ENCODE measurements around the gene PLEKHO2. TPM values are rescaled to one million over a fixed set of nuclear protein-coding genes. Genes with fewer than 3 reads are reported as not detected.

The PLEKHO2 gene
- total RNA-seq, 2 donors from 2014 or later: 7.0 to 9.9 TPM

GRCh38 chr15:64864068-64864467, 22.4 kb downstream of the PLEKHO2 start:
- Histone ChIP-seq H3K9me3 (no peaks in the 10 kb centered on the region), H3K27ac (no peak overlapping the region), H3K4me3 (no peak overlapping the region), H3K4me1 (no peaks in the 10 kb centered on the region), H3K27me3 (no peaks in the 10 kb centered on the region), H3K36me3 (replicated peaks in 1 of 2; ENCODE audit: insufficient read depth in 1 of 2, low read depth in 2 of 2) (no peaks in the 10 kb centered on the region)
- no peak for DNase-seq
- WGBS, 2 donors: 91 to 92% methylated on average over 1 of the region's 1 CpG
- intact Hi-C loops (cut with DNase I): no loop called here
- TF ChIP-seq CTCF (IDR thresholded peaks at IDR 0.05) (no peak), POLR2A (IDR thresholded peaks at IDR 0.05) (no peak)
- ATAC-seq: no peak

DNA sequence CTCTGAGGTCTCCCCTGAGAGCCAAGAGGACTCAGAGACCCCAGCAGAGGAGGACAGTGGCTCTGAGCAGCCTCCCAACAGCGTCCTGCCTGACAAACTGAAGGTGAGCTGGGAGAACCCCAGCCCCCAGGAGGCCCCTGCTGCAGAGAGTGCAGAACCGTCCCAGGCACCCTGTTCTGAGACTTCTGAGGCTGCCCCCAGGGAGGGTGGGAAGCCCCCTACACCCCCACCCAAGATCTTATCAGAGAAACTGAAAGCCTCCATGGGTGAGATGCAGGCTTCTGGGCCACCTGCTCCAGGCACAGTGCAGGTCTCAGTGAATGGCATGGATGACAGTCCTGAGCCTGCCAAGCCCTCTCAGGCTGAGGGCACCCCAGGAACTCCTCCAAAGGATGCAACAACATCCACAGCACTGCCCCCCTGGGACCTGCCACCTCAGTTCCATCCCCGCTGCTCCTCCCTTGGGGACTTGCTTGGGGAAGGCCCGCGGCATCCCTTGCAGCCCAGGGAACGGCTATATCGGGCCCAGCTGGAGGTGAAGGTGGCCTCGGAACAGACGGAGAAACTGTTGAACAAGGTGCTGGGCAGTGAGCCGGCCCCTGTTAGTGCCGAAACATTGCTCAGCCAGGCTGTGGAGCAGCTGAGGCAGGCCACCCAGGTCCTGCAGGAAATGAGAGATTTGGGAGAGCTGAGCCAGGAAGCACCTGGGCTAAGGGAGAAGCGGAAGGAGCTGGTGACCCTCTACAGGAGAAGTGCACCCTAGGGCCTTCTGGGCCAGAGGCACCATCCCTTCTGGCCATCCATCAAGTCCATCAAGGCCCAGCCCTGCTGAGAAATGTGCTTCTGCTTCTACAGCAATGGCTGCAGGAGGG, 23.6 kb downstream of the PLEKHO2 start:
- no peaks in the 10 kb centered on the region for H3K27me3 ChIP-seq
- TF ChIP-seq POLR2A (IDR thresholded peaks at IDR 0.05) (no peak), CTCF (IDR thresholded peaks at IDR 0.05) (no peak)
- no peak overlapping the region for H3K27ac ChIP-seq
- intact Hi-C loops (cut with DNase I): no loop called here
- DNase-seq (no peak), ATAC-seq (no peak)
- no peaks in the 10 kb centered on the region for H3K4me1 ChIP-seq
- H3K4me3 ChIP-seq: no peak overlapping the region
- 95 to 96% methylated on average over 7 to 12 of the region's 12 CpGs for WGBS, 2 donors
- H3K36me3 ChIP-seq (replicated peaks in 1 of 2; ENCODE audit: insufficient read depth in 1 of 2, low read depth in 2 of 2): no peaks in the 10 kb centered on the region
- no peaks in the 10 kb centered on the region for H3K9me3 ChIP-seq

DNA sequence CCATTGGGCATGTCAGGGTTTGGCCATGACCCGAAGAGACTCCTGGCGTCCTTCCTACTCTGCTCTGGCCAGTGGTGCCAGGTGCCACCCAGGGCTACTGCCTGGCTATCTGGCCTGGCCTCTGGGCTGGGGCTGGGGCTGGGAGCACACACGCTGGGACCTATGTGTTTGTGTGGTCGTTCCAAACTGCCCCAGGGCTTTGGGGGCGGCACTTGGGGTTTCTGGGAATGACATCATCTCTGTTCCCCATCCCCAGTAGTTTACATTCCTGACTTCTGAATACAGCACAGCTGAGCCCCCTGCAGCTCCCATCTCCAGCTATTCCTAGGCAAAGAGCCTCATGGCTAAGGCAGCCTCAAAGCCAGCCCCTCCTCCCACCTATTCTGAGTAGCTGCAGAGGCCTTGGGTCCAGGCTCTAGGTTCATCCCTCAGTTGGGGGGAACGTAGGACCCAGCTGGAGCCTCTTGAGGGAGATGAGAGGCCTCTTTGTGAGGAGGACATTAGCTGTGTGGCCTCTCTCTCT, 24.3 kb downstream of the PLEKHO2 start:
- no peak overlapping the region for H3K27ac ChIP-seq
- H3K4me1 ChIP-seq: no peaks in the 10 kb centered on the region
- DNase-seq (no peak), ATAC-seq (no peak)
- WGBS, 2 donors: 63 to 78% methylated on average over 6 of the region's 6 CpGs
- H3K9me3 ChIP-seq: no peaks in the 10 kb centered on the region
- no peaks in the 10 kb centered on the region for H3K27me3 ChIP-seq
- intact Hi-C loops (cut with DNase I): no loop called here
- no peaks in the 10 kb centered on the region for H3K36me3 ChIP-seq (replicated peaks in 1 of 2; ENCODE audit: insufficient read depth in 1 of 2, low read depth in 2 of 2)
- H3K4me3 ChIP-seq: no peak overlapping the region
- TF ChIP-seq CTCF (IDR thresholded peaks at IDR 0.05): no peak
- TF ChIP-seq POLR2A (IDR thresholded peaks at IDR 0.05): no peak

GRCh38 chr15:64869501-64869900, 27.8 kb downstream of the PLEKHO2 start:
- no peaks in the 10 kb centered on the region for H3K36me3 ChIP-seq (replicated peaks in 1 of 2; ENCODE audit: insufficient read depth in 1 of 2, low read depth in 2 of 2)
- intact Hi-C loops (cut with DNase I): no loop called here
- TF ChIP-seq CTCF (IDR thresholded peaks at IDR 0.05): no peak
- no peak for TF ChIP-seq POLR2A (IDR thresholded peaks at IDR 0.05)

DNA sequence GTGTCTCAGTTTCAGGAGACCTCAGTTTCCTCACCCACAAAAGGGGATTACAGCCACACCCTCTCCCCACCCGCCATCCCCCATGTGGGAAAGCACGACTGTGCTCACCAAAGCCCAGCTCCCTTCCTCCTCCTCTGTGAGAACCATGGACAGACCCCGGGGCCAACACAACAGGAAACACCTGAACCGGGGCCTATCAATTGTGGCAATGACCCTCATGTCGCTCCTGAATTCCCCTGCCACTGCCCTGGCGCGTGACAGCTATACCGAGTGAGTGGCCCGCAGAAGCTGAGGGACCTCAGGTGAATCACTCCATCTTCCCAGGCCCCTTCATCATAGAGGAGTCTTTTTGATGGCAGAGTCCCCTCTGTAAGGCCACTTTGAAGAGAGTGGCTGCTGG, 28.6 kb downstream of the PLEKHO2 start:
- ATAC-seq (no peak), DNase-seq (no peak)
- WGBS, 2 donors: 76 to 84% methylated on average over 9 of the region's 9 CpGs
- no peak overlapping the region for H3K27ac ChIP-seq
- H3K9me3 ChIP-seq: no peaks in the 10 kb centered on the region
- no peaks in the 10 kb centered on the region for H3K4me1 ChIP-seq
- no peaks in the 10 kb centered on the region for H3K36me3 ChIP-seq (replicated peaks in 1 of 2; ENCODE audit: insufficient read depth in 1 of 2, low read depth in 2 of 2)
- TF ChIP-seq POLR2A (IDR thresholded peaks at IDR 0.05) (no peak), CTCF (IDR thresholded peaks at IDR 0.05) (no peak)
- H3K4me3 ChIP-seq: no peak overlapping the region
- intact Hi-C loops (cut with DNase I): no loop called here
- no peaks in the 10 kb centered on the region for H3K27me3 ChIP-seq

More at GRCh38 chr15:64869501-64869900, 27.8 kb downstream of the PLEKHO2 start:
- Histone ChIP-seq H3K4me3 (no peak overlapping the region), H3K9me3 (no peaks in the 10 kb centered on the region), H3K27me3 (no peaks in the 10 kb centered on the region), H3K27ac (no peak overlapping the region), H3K4me1 (no peaks in the 10 kb centered on the region)
- no peak for ATAC-seq
- no peak for DNase-seq
